Common myeloid progenitor, CD34-positive (primary cell): ENCODE measurements around the gene TPP1.

ENCODE experiments used
- CTCF ChIA-PET: fragments of 350-600 bp; sonication (Branson Sonifier 250); formaldehyde crosslinking; loops from one replicate; lab custom pipeline; 2021; ENCODE audit warnings: antibody characterized with exemption; lab: Charles Lee
- POLR2A ChIA-PET: fragments of 350-600 bp; sonication (Branson Sonifier 250); formaldehyde crosslinking; loops from one replicate; lab custom pipeline; 2021; ENCODE audit warnings: antibody characterized with exemption; lab: Charles Lee
- DNase-seq, 3 donors: peaks; one replicate each; pipeline versions ENCODE4 v3.0.0 to v3.0.0-alpha.2; 2013
- H3K27ac ChIP-seq, 2 experiments: 1 replicate in 1 of 2; 2 replicates in 1 of 2; pipeline ENCODE4 v1.7.0; 2013; ENCODE audit warnings: inconsistent platforms in 2 of 2, low read length in 2 of 2, mild to moderate bottlenecking in 2 of 2, low read depth in 1 of 2, moderate library complexity in 1 of 2; ENCODE audit not compliant: severe bottlenecking in 2 of 2, insufficient read depth in 1 of 2, poor library complexity in 1 of 2
- H3K27me3 ChIP-seq, 5 experiments: replicated peaks in 2 of 5; 1 replicate in 3 of 5; 2 replicates in 2 of 5; pipeline versions ENCODE4 v1.6.1 to v1.7.0; 2013; ENCODE audit warnings: low read length in 4 of 5, mild to moderate bottlenecking in 2 of 5, moderate library complexity in 2 of 5, inconsistent platforms in 1 of 5; ENCODE audit not compliant: insufficient read depth in 5 of 5, control insufficient read depth in 4 of 5
- H3K36me3 ChIP-seq, 4 experiments: 1 replicate in 2 of 4; 2 replicates in 2 of 4; pipeline versions ENCODE4 v1.6.1 to v1.7.0; 2013; ENCODE audit warnings: low read length in 3 of 4, control low read depth in 1 of 4, mild to moderate bottlenecking in 1 of 4; ENCODE audit not compliant: control insufficient read depth in 4 of 4, insufficient read depth in 4 of 4
- H3K4me1 ChIP-seq, 4 experiments: 1 replicate in 3 of 4; 2 replicates in 1 of 4; pipeline versions ENCODE4 v1.6.1 to v1.7.1; 2013; ENCODE audit warnings: low read length in 3 of 4, mild to moderate bottlenecking in 3 of 4, control low read depth in 1 of 4, inconsistent platforms in 1 of 4, moderate library complexity in 1 of 4; ENCODE audit not compliant: control insufficient read depth in 4 of 4, insufficient read depth in 4 of 4; ENCODE audit errors: control extremely low read depth in 1 of 4
- H3K4me3 ChIP-seq, 7 experiments: 1 replicate in 4 of 7; 2 replicates in 3 of 7; pipeline versions ENCODE4 v1.5.1 to v1.7.0; 2013; ENCODE audit warnings: mild to moderate bottlenecking in 7 of 7, low read length in 6 of 7, moderate library complexity in 6 of 7, inconsistent platforms in 2 of 7, low read depth in 2 of 7, control low read depth in 1 of 7; ENCODE audit not compliant: insufficient read depth in 4 of 7, control insufficient read depth in 1 of 7; ENCODE audit errors: extremely low read depth in 1 of 7
- H3K9me3 ChIP-seq, 5 experiments: 1 replicate in 4 of 5; 2 replicates in 1 of 5; pipeline versions ENCODE4 v1.6.1 to v1.7.1; 2013; ENCODE audit warnings: low read length in 4 of 5, mild to moderate bottlenecking in 2 of 5, inconsistent platforms in 1 of 5, low read depth in 1 of 5, moderate library complexity in 1 of 5; ENCODE audit not compliant: control insufficient read depth in 4 of 5, insufficient read depth in 2 of 5; ENCODE audit errors: control extremely low read depth in 1 of 5
- WGBS: methylation state at CpG from one replicate; pipeline ENCODE4 v1.1.5; 2013; ENCODE audit not compliant: insufficient coverage; 5-methylcytosine and 5-hydroxymethylcytosine counted together

TPP1 gene

GRCh38 chr11:6648501-6648900 lies 29.3 kb upstream of the TPP1 start:
- Histone ChIP-seq H3K27me3 (no peaks in the 10 kb centered on the region), H3K36me3 (no peaks in the 10 kb centered on the region), H3K27ac (no peak overlapping the region), H3K4me1 (peaks cover 2 to 32% (median 20%) of the 10 kb centered on the region in 4 experiments), H3K4me3 (no peak overlapping the region), H3K9me3 (no peaks in the 10 kb centered on the region)
- WGBS: 78% methylated on average over 1 of the region's 1 CpG
- CTCF ChIA-PET: interaction anchor here (1.0 to 2.2 kb wide), 4 partner anchors 19 to 52 kb away, joined by 3 to 8 read pairs (median 3); partner anchors contain the start of genes TAF10 and TPP1
- no peak for DNase-seq
- POLR2A ChIA-PET: interaction anchor here (0.7 kb wide), 1 partner anchor 25 kb away, joined by 3 read pairs; no protein-coding TSS in a partner anchor

DNA sequence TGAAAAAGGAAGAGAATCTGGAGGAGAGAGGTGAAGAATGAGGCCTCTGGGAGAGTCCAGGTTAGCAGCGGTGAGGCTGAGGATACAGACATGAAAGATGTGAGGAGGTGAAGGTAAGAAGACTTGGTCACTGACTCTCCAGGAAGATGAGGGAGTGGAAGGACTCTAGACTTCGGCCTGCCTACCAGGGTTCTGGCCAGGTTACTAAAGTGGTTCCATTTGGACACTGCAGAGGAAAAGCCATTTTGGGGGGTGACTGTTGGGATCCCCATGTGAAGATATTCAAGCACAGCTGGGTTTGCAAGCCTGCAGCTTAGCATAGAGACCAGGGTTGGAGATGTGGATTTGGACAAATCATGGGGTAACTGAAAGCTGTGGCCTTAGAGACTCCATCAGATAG lies 28.6 kb upstream of the TPP1 start:
- ChIA-PET POLR2A (no interaction called here), CTCF (interaction anchor here (1.0 to 1.6 kb wide), 3 partner anchors 20 to 51 kb away, joined by 3 to 4 read pairs (median 3); no protein-coding TSS in a partner anchor)
- H3K27me3 ChIP-seq: no peaks in the 10 kb centered on the region
- H3K9me3 ChIP-seq: no peaks in the 10 kb centered on the region
- no peaks in the 10 kb centered on the region for H3K36me3 ChIP-seq
- DNase-seq: no peak
- WGBS: 100% methylated on average over 2 of the region's 2 CpGs
- peaks cover 2 to 33% (median 20%) of the 10 kb centered on the region in 4 experiments for H3K4me1 ChIP-seq
- H3K27ac ChIP-seq: no peak overlapping the region
- H3K4me3 ChIP-seq: no peak overlapping the region

GRCh38 chr11:6646918-6647679 lies 27.9 kb upstream of the TPP1 start:
- ChIA-PET CTCF (interaction anchor here (1.0 to 1.4 kb wide), 3 partner anchors 26 to 35 kb away, joined by 4 to 8 read pairs (median 5); partner anchors contain the start of genes TAF10 and TPP1), POLR2A (interaction anchor here (0.7 kb wide), 1 partner anchor 15 kb away, joined by 3 read pairs; no protein-coding TSS in a partner anchor)
- no peaks in the 10 kb centered on the region for H3K36me3 ChIP-seq
- H3K4me3 ChIP-seq: peak overlapping the region in 5 of 7 experiments; percentile 7 to 46 (median 32)
- no peaks in the 10 kb centered on the region for H3K27me3 ChIP-seq
- DNase-seq: peak; percentile 29 to 79 (median 67)
- H3K9me3 ChIP-seq: no peaks in the 10 kb centered on the region
- WGBS: 27% methylated on average over 3 of the region's 9 CpGs
- peak overlapping the region in 1 of 2 experiments; percentile 30 for H3K27ac ChIP-seq
- peaks cover 2 to 33% (median 20%) of the 10 kb centered on the region in 4 experiments for H3K4me1 ChIP-seq

GRCh38 chr11:6646576-6646917 lies 27.3 kb upstream of the TPP1 start:
- DNase-seq: no peak
- Histone ChIP-seq H3K27ac (peak overlapping the region in 1 of 2 experiments; percentile 30), H3K36me3 (no peaks in the 10 kb centered on the region), H3K4me3 (peak overlapping the region in 1 of 7 experiments; percentile 46), H3K9me3 (no peaks in the 10 kb centered on the region), H3K27me3 (no peaks in the 10 kb centered on the region), H3K4me1 (peaks cover 2 to 33% (median 20%) of the 10 kb centered on the region in 4 experiments)
- 27% methylated on average over 2 of the region's 3 CpGs for WGBS
- ChIA-PET POLR2A (interaction anchor here (0.7 kb wide), 1 partner anchor 16 kb away, joined by 3 read pairs; no protein-coding TSS in a partner anchor), CTCF (interaction anchor here (1.4 kb wide), 2 partner anchors 27 to 34 kb away, joined by 5 to 8 read pairs; partner anchors contain the start of genes TAF10 and TPP1)

DNA sequence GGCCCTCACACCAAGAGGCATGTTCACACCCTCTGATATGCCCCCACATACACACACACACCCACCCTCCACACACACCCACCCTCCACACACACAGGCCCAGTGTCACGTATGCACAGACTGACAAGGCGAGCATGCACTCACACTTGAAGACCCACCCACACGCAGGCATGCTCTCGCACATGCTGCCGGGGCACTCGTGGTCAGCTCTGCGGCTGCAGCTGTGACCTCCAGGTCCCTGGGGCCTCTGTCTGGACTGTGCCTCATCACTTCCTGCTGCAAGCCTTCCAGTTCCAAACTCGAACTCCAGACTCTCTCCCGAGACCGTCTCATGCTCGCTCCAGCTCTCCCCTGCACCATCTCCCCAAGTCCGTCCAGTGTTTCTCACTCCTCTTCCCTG lies 26.8 kb upstream of the TPP1 start:
- 89% methylated on average over 11 of the region's 12 CpGs for WGBS
- peaks cover 0 to under 1% (median 0%) of the 10 kb centered on the region in 4 experiments for H3K36me3 ChIP-seq
- no peaks in the 10 kb centered on the region for H3K27me3 ChIP-seq
- POLR2A ChIA-PET: no interaction called here
- H3K9me3 ChIP-seq: no peaks in the 10 kb centered on the region
- CTCF ChIA-PET: interaction anchor here (1.4 kb wide), 2 partner anchors 27 to 34 kb away, joined by 5 to 8 read pairs; partner anchors contain the start of genes TAF10 and TPP1
- H3K4me3 ChIP-seq: no peak overlapping the region
- H3K4me1 ChIP-seq: peaks cover 2 to 33% (median 20%) of the 10 kb centered on the region in 4 experiments
- H3K27ac ChIP-seq: no peak overlapping the region
- no peak for DNase-seq

GRCh38 chr11:6642957-6643356 lies 23.7 kb upstream of the TPP1 start:
- H3K27ac ChIP-seq: no peak overlapping the region
- H3K9me3 ChIP-seq: no peaks in the 10 kb centered on the region
- CTCF ChIA-PET: interaction anchor here (1.0 to 1.8 kb wide), 3 partner anchors 17 to 25 kb away, joined by 3 to 5 read pairs (median 3); no protein-coding TSS in a partner anchor
- peaks cover 2 to 36% (median 24%) of the 10 kb centered on the region in 4 experiments for H3K4me1 ChIP-seq
- H3K27me3 ChIP-seq: no peaks in the 10 kb centered on the region
- POLR2A ChIA-PET: no interaction called here
- 92% methylated on average over 6 of the region's 7 CpGs for WGBS
- peaks cover 0 to 8% (median 0%) of the 10 kb centered on the region in 4 experiments for H3K36me3 ChIP-seq
- no peak overlapping the region for H3K4me3 ChIP-seq
- no peak for DNase-seq
